ENCODE data around the gene NFIX. TPM values are rescaled to one million over a fixed set of nuclear protein-coding genes. Genes with fewer than 3 reads are reported as not detected.

NFIX gene
- total RNA-seq, 8 experiments from 2014 or later, result under 0.01 to 72.3 (median 6.4) TPM

DNA sequence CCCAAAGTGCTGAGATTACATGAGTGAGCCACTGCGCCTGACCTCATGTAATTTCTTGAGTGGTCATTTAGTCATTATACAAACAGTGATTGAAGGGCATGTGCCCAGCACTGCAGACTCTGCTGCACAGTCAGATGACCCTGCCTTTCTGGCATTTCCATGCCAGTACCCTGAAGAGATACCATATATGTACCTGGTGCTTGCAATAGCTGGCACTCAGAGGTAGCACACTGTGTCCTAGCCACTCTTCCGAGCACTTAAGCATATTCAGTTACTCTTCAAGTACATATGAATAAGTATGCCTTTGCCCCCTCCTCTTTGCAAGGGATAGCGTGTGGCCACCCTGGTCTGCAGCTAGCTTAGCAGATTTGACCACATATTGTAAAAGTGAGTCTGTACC is 139.4 kb downstream of the NFIX start:
- no peak overlapping the region for H3K27ac ChIP-seq
- H3K4me1 ChIP-seq (replicated peaks in 1 of 2), result no peaks in the 10 kb centered on the region
- no peak overlapping the region for H3K4me3 ChIP-seq
- in situ Hi-C loops (cut with MboI; ENCODE audit: low pct_unique_long_range_greater_than_20kb in 2 of 9, low sequenced_read_pairs in 9 of 9, unreplicated experiment in 9 of 9), result no loop called here
- 70 to 100% (median 93%) methylated on average over 1 to 3 of the region's 3 CpGs; no CpG with 5 or more reads in 4 of the 10 experiments for WGBS, 10 experiments
- no peak for ATAC-seq (replicated peaks in 6 of 8)

DNA sequence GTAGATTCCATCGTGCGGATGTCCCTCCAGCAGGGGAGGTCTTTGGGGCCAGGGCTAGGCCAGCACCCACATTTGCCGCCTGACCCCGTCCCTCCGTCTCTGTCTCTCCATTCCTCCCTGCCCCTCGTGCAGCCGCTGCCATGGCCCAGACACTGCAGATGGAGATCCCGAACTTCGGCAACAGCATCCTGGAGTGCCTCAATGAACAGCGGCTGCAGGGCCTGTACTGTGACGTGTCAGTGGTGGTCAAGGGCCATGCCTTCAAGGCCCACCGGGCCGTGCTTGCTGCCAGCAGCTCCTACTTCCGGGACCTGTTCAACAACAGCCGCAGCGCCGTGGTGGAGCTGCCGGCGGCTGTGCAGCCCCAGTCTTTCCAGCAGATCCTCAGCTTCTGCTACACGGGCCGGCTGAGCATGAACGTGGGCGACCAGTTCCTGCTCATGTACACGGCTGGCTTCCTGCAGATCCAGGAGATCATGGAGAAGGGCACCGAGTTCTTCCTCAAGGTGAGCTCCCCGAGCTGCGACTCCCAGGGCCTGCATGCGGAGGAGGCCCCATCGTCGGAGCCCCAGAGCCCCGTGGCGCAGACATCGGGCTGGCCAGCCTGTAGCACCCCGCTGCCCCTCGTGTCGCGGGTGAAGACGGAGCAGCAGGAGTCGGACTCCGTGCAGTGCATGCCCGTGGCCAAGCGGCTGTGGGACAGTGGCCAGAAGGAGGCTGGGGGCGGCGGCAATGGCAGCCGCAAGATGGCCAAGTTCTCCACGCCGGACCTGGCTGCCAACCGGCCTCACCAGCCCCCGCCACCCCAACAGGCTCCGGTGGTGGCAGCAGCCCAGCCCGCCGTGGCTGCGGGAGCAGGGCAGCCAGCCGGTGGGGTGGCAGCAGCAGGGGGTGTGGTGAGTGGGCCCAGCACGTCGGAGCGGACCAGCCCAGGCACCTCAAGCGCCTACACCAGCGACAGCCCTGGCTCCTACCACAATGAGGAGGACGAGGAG is 140.1 kb downstream of the NFIX start:
- H3K4me1 ChIP-seq (replicated peaks in 1 of 2), result no peaks in the 10 kb centered on the region
- no peak overlapping the region for H3K4me3 ChIP-seq
- in situ Hi-C loops (cut with MboI; ENCODE audit: low pct_unique_long_range_greater_than_20kb in 2 of 9, low sequenced_read_pairs in 9 of 9, unreplicated experiment in 9 of 9), result no loop called here
- no peak for ATAC-seq (replicated peaks in 6 of 8)
- no peak overlapping the region for H3K27ac ChIP-seq
- WGBS, 10 experiments, result 89 to 100% (median 95%) methylated on average over 1 to 12 of the region's 60 CpGs; no CpG with 5 or more reads in 5 of the 10 experiments

DNA sequence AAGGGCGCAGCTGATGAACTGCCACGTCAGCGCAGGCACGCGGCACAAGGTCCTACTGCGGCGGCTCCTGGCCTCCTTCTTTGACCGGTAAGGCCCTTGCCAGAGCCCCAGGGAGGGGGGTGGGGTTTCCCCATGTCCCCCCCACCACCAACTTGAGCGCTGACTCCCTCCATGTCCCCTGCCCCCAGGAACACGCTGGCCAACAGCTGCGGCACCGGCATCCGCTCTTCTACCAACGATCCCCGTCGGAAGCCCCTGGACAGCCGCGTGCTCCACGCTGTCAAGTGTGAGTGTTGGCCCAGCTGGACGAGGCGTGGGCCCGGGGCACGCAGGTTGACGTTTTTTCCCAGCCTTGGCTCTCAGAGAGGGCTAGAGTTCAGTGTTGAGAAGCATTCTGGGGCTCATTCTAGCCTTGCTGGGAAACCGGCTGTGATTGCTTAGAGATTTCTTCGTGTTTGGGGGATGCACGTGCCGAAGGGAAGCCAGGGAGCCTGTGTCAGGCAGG is 142.1 kb downstream of the NFIX start:
- H3K27ac ChIP-seq, result no peak overlapping the region
- no peak for ATAC-seq (replicated peaks in 6 of 8)
- 82 to 100% methylated on average over 4 of the region's 28 CpGs; no CpG with 5 or more reads in 8 of the 10 experiments for WGBS, 10 experiments
- H3K4me3 ChIP-seq, result no peak overlapping the region
- H3K4me1 ChIP-seq (replicated peaks in 1 of 2), result no peaks in the 10 kb centered on the region
- in situ Hi-C loops (cut with MboI; ENCODE audit: low pct_unique_long_range_greater_than_20kb in 2 of 9, low sequenced_read_pairs in 9 of 9, unreplicated experiment in 9 of 9), result no loop called here

DNA sequence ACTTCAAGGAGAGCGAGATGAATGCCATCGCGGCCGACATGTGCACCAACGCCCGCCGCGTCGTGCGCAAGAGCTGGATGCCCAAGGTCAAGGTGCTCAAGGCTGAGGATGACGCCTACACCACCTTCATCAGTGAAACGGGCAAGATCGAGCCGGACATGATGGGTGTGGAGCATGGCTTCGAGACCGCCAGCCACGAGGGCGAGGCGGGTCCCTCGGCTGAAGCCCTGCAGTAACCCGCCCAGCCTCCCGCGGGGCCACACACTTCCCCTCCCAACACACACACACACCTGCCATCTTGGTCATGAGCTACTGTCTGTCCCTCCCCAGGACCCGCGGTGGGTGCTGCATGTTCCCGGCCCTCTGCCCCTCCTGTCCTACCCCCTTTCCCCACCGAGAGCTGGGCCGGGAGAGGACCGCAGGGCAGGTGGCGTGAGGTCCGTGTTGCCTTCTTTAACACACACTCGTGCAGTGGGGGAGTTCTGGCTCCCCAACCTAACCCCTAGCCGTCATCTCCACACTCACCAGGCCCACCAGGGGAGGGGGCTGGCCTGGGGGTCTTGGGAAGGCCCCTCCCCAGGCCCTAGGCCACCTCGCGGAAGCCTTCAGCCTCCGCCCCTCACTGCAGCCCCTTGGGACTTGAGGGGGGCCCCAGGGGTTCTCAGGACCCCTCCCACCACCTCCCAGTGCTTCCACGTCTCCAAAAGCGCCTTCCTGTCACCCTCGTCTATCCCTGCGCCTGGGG is 143.1 kb downstream of the NFIX start:
- H3K4me3 ChIP-seq, result no peak overlapping the region
- no peaks in the 10 kb centered on the region for H3K4me1 ChIP-seq (replicated peaks in 1 of 2)
- no peak overlapping the region for H3K27ac ChIP-seq
- WGBS, 10 experiments, result 80 to 100% (median 88%) methylated on average over 4 to 6 of the region's 40 CpGs; no CpG with 5 or more reads in 6 of the 10 experiments
- in situ Hi-C loops (cut with MboI; ENCODE audit: low pct_unique_long_range_greater_than_20kb in 2 of 9, low sequenced_read_pairs in 9 of 9, unreplicated experiment in 9 of 9), result no loop called here
- ATAC-seq (replicated peaks in 6 of 8), result peak in 3 of 8 experiments; percentile 7 to 13 (median 8)

DNA sequence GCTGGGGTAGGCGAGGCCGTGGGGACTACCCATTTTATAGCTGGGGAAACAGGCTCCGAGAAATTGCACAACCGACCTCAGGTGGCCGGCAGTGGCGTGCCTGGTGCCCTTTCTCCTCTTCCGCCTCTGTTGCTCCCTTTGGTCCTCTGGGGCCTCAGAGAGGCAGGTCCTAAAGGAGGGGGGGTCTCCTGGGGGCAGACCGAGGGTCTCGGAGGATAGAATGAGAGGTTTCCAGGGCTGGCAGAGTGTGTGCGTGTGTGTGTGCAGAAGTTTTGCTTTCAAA is 143.6 kb downstream of the NFIX start:
- ATAC-seq (replicated peaks in 6 of 8), result no peak
- 78 to 90% (median 80%) methylated on average over 1 to 7 of the region's 10 CpGs; no CpG with 5 or more reads in 7 of the 10 experiments for WGBS, 10 experiments
- in situ Hi-C loops (cut with MboI; ENCODE audit: low pct_unique_long_range_greater_than_20kb in 2 of 9, low sequenced_read_pairs in 9 of 9, unreplicated experiment in 9 of 9), result no loop called here
- Histone ChIP-seq H3K4me3 (no peak overlapping the region), H3K4me1 (replicated peaks in 1 of 2) (no peaks in the 10 kb centered on the region), H3K27ac (no peak overlapping the region)

DNA sequence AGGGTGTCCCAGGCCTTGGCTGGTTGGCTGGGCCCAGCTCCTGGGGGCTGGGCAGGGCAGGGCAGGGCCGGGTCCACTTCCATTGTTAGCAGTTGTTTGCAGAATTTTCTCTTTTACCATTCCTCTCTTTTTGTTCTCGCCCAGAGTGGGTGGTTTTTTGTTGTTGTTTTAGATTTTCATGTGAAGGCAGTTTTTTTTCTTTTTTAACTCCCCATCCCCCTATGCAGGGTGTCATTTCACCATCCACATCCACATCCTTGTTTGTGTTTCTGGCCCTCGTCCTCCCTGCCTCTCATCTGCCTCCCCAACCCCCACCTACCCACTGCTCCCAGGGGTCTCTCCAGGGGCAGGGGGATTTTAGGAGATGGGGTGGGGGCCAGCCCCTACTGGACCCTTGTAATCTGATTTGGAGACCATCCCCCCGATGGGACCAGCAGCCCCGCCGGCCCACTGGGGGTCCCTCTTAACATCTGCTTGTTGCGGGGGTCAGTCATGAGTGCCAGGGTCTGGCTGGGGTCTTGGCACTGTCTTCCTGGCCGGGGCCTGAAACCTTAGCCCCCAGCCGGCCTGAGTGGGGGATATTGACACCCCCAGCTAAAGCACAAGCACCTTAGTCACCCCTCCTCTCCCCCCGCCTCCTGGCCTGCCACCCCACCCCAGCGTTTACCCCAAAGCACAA is 144.5 kb downstream of the NFIX start:
- in situ Hi-C loops (cut with MboI; ENCODE audit: low pct_unique_long_range_greater_than_20kb in 2 of 9, low sequenced_read_pairs in 9 of 9, unreplicated experiment in 9 of 9), result no loop called here
- Histone ChIP-seq H3K4me1 (replicated peaks in 1 of 2) (no peaks in the 10 kb centered on the region), H3K27ac (no peak overlapping the region), H3K4me3 (no peak overlapping the region)
- peak in 2 of 8 experiments; percentile 4 to 30 for ATAC-seq (replicated peaks in 6 of 8)
- 40 to 100% (median 68%) methylated on average over 1 to 2 of the region's 11 CpGs; no CpG with 5 or more reads in 5 of the 10 experiments for WGBS, 10 experiments

DNA sequence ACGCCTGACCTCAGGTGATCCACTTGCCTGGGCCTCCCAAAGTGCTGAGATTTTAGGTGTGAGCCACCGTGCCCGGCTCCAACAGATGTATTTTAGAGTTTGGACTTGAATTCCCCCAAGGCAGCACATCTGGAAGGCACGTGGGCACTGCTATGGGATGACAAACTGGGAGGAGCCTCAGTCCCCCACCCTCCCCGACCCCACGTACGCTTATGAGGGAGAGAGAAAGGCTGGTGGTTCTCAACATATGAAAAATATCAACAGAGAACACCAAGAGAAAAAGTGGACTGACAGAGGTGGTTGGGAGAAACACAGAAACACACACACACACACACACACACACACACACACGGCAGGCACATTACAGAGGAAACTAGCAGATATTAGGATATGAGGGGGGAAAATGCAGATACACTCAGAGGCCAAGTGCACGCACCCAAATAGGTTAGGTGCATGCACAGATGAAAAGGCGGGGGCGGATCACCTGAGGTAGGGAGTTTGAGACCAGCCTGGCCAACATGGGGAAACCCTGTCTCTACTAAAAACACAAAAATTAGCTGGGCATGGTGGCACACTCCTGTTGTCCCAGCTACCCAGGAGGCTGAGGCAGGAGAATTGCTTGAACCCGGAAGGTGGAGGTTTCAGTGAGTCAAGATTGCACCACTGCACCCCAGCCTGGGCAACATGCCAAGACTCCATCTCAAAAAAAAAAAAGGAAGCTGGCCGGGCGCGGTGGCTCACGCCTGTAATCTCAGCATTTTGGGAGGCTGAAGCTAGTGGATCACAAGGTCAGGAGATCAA is 151.7 kb downstream of the NFIX start:
- Histone ChIP-seq H3K27ac (no peak overlapping the region), H3K4me3 (no peak overlapping the region), H3K4me1 (replicated peaks in 1 of 2) (peaks cover 0 to 3% of the 10 kb centered on the region in 2 donors)
- WGBS, 10 experiments, result 0 to 100% (median 81%) methylated on average over 1 to 8 of the region's 16 CpGs
- in situ Hi-C loops (cut with MboI; ENCODE audit: low pct_unique_long_range_greater_than_20kb in 2 of 9, low sequenced_read_pairs in 9 of 9, unreplicated experiment in 9 of 9), result no loop called here
- no peak for ATAC-seq (replicated peaks in 6 of 8)

Other genes with a start within 250 kb of the NFIX start
- under 1 TPM in 5 of 8 experiments, not detected in 3; 0.11 to 1.00 (median 0.42) TPM for gene BEST2, start 243.7 kb upstream of the NFIX start, total RNA-seq
- gene HOOK2, start 219.9 kb upstream of the NFIX start, total RNA-seq, result 10 to 100 TPM in 7 of 8 experiments, 1 to 10 TPM in 1; 8.0 to 40.9 (median 12.9) TPM
- gene JUNB, start 204.0 kb upstream of the NFIX start, total RNA-seq, result 100 to 1,000 TPM in 1 of 8 experiments, 10 to 100 TPM in 7; 11.0 to 115 (median 45.8) TPM
- 100 to 1,000 TPM; 293 to 612 (median 357) TPM for gene PRDX2, start 193.7 kb upstream of the NFIX start, total RNA-seq
- 1 to 10 TPM in 3 of 8 experiments, under 1 TPM in 2, not detected in 3; 0.25 to 7.7 (median 1.1) TPM for gene THSD8, start 193.4 kb upstream of the NFIX start, total RNA-seq
- gene RNASEH2A, start 188.9 kb upstream of the NFIX start, total RNA-seq, result 10 to 100 TPM in 5 of 8 experiments, 1 to 10 TPM in 3; 4.2 to 42.4 (median 12.3) TPM
- gene RTBDN, start 160.9 kb upstream of the NFIX start, total RNA-seq, result 1 to 10 TPM in 3 of 8 experiments, under 1 TPM in 4, not detected in 1; 0.56 to 1.9 (median 0.92) TPM
- gene MAST1, start 157.0 kb upstream of the NFIX start, total RNA-seq, result 10 to 100 TPM in 5 of 8 experiments, 1 to 10 TPM in 1, under 1 TPM in 2; 0.25 to 41.1 (median 16.6) TPM
- 10 to 100 TPM in 4 of 8 experiments, 1 to 10 TPM in 4; 2.2 to 70.1 (median 11.9) TPM for gene DNASE2, start 114.0 kb upstream of the NFIX start, total RNA-seq
- under 1 TPM in 4 of 8 experiments, not detected in 4; 0.11 to 0.33 (median 0.21) TPM for gene KLF1, start 108.3 kb upstream of the NFIX start, total RNA-seq
- gene GCDH, start 104.3 kb upstream of the NFIX start, total RNA-seq, result 10 to 100 TPM in 5 of 8 experiments, 1 to 10 TPM in 3; 6.4 to 42.4 (median 17.4) TPM
- 1 to 10 TPM in 1 of 8 experiments, under 1 TPM in 6, not detected in 1; 0.23 to 1.0 (median 0.71) TPM for gene SYCE2, start 76.2 kb upstream of the NFIX start, total RNA-seq
- 100 to 1,000 TPM in 3 of 8 experiments, 10 to 100 TPM in 5; 49.5 to 112 (median 74.9) TPM for gene FARSA, start 61.8 kb upstream of the NFIX start, total RNA-seq
- 100 to 1,000 TPM; 289 to 982 (median 397) TPM for gene CALR, start 56.9 kb upstream of the NFIX start, total RNA-seq
- gene RAD23A, start 49.6 kb upstream of the NFIX start, total RNA-seq, result 100 to 1,000 TPM in 2 of 8 experiments, 10 to 100 TPM in 6; 41.9 to 114 (median 67.4) TPM
- gene GADD45GIP1, start 38.3 kb upstream of the NFIX start, total RNA-seq, result 10 to 100 TPM; 18.2 to 51.6 (median 28.3) TPM
- under 1 TPM in 6 of 8 experiments, not detected in 2; 0.09 to 0.47 (median 0.31) TPM for gene DAND5, start 25.9 kb upstream of the NFIX start, total RNA-seq
- gene LYL1, start 107.4 kb downstream of the NFIX start, total RNA-seq, result 1 to 10 TPM in 2 of 8 experiments, under 1 TPM in 5, not detected in 1; 0.11 to 1.3 (median 0.58) TPM
- gene TRMT1, start 121.3 kb downstream of the NFIX start, total RNA-seq, result 10 to 100 TPM; 21.8 to 59.3 (median 34.6) TPM
- gene NACC1, start 122.8 kb downstream of the NFIX start, total RNA-seq, result 10 to 100 TPM in 7 of 8 experiments, 1 to 10 TPM in 1; 9.7 to 56.8 (median 28.3) TPM
- 10 to 100 TPM; 23.4 to 57.5 (median 34.1) TPM for gene STX10, start 154.9 kb downstream of the NFIX start, total RNA-seq
- 10 to 100 TPM; 33.2 to 61.5 (median 39.8) TPM for gene IER2, start 154.9 kb downstream of the NFIX start, total RNA-seq

Measured in motor neuron (in vitro differentiated cells).